HG02759 (cell line): Measurements from ENCODE around the gene GSTA1.
"Not testable (repeated sequence)": the region's sequence is repeated elsewhere in the genome, so short reads cannot be mapped to it uniquely, and the experiment has no call there.

Experiments
- ATAC-seq: cut with Tn5 transposase; IDR thresholded peaks from one replicate; pipeline ENCODE4 v1.9.1; 2021; ENCODE audit warnings: mild to moderate bottlenecking, moderate library complexity; ENCODE audit not compliant: unreplicated experiment

GSTA1 gene

GRCh38 chr6:52759085-52759484, 44.5 kb downstream of the GSTA1 start:
- no peak for ATAC-seq

- ATAC-seq: not testable (repeated sequence)
Measured at GRCh38 chr6:52757651-52758338, 45.8 kb downstream of the GSTA1 start.

GRCh38 chr6:52754443-52754842, 49.2 kb downstream of the GSTA1 start:
- ATAC-seq: no peak

GRCh38 chr6:52753137-52753536, 50.5 kb downstream of the GSTA1 start:
- not testable (repeated sequence) for ATAC-seq

GRCh38 chr6:52752310-52752709, 51.3 kb downstream of the GSTA1 start:
- ATAC-seq: no peak

GRCh38 chr6:52749556-52750152, 54.0 kb downstream of the GSTA1 start:
- no peak for ATAC-seq

GRCh38 chr6:52747301-52747700, 56.3 kb downstream of the GSTA1 start:
- ATAC-seq: not testable (repeated sequence)

GRCh38 chr6:52746213-52746612, 57.4 kb downstream of the GSTA1 start:
- ATAC-seq: no peak

GRCh38 chr6:52745764-52746201, 57.8 kb downstream of the GSTA1 start:
- ATAC-seq: no peak

GRCh38 chr6:52741872-52742271, 61.7 kb downstream of the GSTA1 start:
- no peak for ATAC-seq
